HAP-1 (cell line): ENCODE data around the gene OSGIN1.
A peak's percentile ranks its signal among the peaks of the same experiment; 100 is the strongest.

Source experiments
- DNase-seq, 2 experiments: peaks; one replicate each; pipeline ENCODE4 v3.0.0-alpha.2; 2016 to 2020; ENCODE audit warnings: low spot score in 2 of 2
- H3K27me3 ChIP-seq: fragments of 250-450 bp; sonication (Bioruptor Pico); 2 replicates; pipeline ENCODE4 v1.5.1; 2020; ENCODE audit warnings: low read depth, mild to moderate bottlenecking, moderate library complexity
- H3K36me3 ChIP-seq: fragments of 250-450 bp; sonication (Bioruptor Pico); replicated peaks from 2 replicates; pipeline ENCODE4 v1.5.1; 2020; ENCODE audit warnings: mild to moderate bottlenecking
- H3K4me1 ChIP-seq: fragments of 250-450 bp; sonication (Bioruptor Pico); 2 replicates; pipeline ENCODE4 v1.5.1; 2020; ENCODE audit warnings: mild to moderate bottlenecking
- H3K4me3 ChIP-seq: fragments of 250-450 bp; sonication (Bioruptor Pico); 2 replicates; pipeline ENCODE4 v1.5.1; 2020; ENCODE audit warnings: mild to moderate bottlenecking, moderate library complexity
- H3K9me3 ChIP-seq: fragments of 250-450 bp; sonication (Bioruptor Pico); 2 replicates; pipeline ENCODE4 v1.5.1; 2020; ENCODE audit warnings: mild to moderate bottlenecking, moderate library complexity
- in situ Hi-C: fragments of 300-500 bp; cut with MboI; formaldehyde crosslinking; loops from 3 replicates; pipeline ENCODE4 v1.14.3; 2020; ENCODE audit warnings: low sequenced_read_pairs, inconsistent platforms, mixed read lengths

OSGIN1 gene

DNA sequence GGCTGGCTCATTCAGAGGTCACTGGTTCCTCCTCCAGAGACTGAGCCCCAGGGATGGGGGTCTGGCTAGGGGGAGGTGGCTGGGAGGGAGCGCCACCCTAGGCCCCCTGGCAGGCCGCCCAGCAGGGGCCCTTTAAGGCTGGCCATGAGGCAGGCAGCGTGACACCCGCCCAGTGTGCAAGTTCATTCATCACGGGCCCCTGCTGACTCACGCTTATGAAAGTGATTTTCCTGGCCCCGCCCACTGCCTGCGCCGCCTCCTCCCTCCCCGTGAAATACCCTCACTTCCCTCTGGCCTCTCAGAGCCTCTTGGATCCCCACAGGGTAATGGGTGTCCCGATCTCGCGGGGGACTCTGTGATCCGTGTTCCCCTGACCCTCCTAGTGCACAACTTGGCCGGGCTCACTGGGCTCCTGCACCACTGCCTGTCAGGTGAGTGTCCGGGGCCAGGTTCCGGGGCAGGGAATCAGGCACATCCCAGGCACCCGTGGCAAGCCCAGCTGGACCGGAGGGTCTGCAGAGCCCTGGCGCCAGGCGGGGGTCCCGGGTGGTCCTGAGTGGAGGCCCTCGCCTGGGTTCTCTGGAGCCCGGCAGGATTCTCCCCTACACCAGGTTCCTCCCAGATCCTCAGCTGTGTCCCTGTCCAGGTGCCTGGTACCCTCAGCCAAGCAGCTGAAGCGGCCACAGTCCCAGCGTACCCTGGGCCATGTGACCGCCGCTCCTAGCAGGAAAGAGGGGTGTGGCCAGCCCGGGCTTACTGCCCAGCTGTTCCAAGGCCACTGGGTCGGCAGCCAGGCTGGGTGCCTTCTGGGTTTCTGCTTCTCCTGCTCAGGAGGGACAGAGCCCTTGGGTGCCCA, at the start of gene OSGIN1:
Gene OSGIN1 (plus strand): TSS at position 301 of the 856 bp plus-strand sequence. CDS start 4,432 bp downstream, outside the sequence.
- in situ Hi-C loops, result no loop called here
- peak within 1 kb of the TSS; percentile 57 for H3K4me3 ChIP-seq
- peak; percentile 90 to 96 for DNase-seq
- no peaks in the 10 kb centered on the region for H3K27me3 ChIP-seq
- H3K9me3 ChIP-seq, result no peaks in the 10 kb centered on the region
- peaks cover 4% of the 10 kb centered on the region; the same call in 1 of the 2 replicates for H3K36me3 ChIP-seq
- H3K4me1 ChIP-seq, result peaks cover 18% of the 10 kb centered on the region

DNA sequence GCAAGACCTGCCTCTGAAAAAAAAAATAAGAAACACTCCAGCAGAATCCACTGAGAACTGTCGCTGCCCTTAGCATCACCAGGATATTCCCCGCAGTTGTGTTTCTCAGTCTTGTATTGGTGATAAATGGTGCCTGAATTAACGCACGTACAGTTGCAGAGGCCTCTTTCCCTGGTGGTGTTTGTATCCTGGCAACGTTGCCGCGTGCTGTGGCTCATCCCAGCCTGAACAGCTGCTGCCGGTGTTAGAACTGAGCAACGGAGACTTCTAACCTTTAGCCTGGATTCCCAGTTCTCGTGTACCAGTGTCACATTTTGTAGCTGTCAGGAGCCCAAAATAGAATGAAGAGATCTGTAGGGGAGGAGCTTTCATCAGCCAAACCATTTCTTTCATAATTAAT, 49.3 kb upstream of the OSGIN1 start:
- no peaks in the 10 kb centered on the region for H3K27me3 ChIP-seq
- peaks cover 29% of the 10 kb centered on the region for H3K4me1 ChIP-seq
- in situ Hi-C loops, result no loop called here
- H3K4me3 ChIP-seq, result no peak overlapping the region
- no peaks in the 10 kb centered on the region for H3K36me3 ChIP-seq
- no peak for DNase-seq
- no peaks in the 10 kb centered on the region for H3K9me3 ChIP-seq

- H3K36me3 ChIP-seq, result peaks cover 3% of the 10 kb centered on the region
Observed at GRCh38 chr16:83906683-83907082, 46.4 kb upstream of the OSGIN1 start.

GRCh38 chr16:83907111-83907510, 45.9 kb upstream of the OSGIN1 start:
- in situ Hi-C loops, result no loop called here
- Histone ChIP-seq H3K4me1 (peaks cover 30% of the 10 kb centered on the region), H3K9me3 (no peaks in the 10 kb centered on the region), H3K27me3 (no peaks in the 10 kb centered on the region), H3K4me3 (no peak overlapping the region), H3K36me3 (peaks cover 5% of the 10 kb centered on the region)
- DNase-seq, result no peak

More at GRCh38 chr16:83906683-83907082, 46.4 kb upstream of the OSGIN1 start:
- no peak overlapping the region for H3K4me3 ChIP-seq
- in situ Hi-C loops, result no loop called here
- H3K9me3 ChIP-seq, result no peaks in the 10 kb centered on the region
- no peak for DNase-seq
- no peaks in the 10 kb centered on the region for H3K27me3 ChIP-seq
- H3K4me1 ChIP-seq, result peaks cover 30% of the 10 kb centered on the region

GRCh38 chr16:83907631-83908250, 45.3 kb upstream of the OSGIN1 start:
- Histone ChIP-seq H3K9me3 (no peaks in the 10 kb centered on the region), H3K27me3 (no peaks in the 10 kb centered on the region), H3K36me3 (peaks cover 11% of the 10 kb centered on the region), H3K4me3 (no peak overlapping the region), H3K4me1 (peaks cover 30% of the 10 kb centered on the region)
- DNase-seq, result peak; percentile 78
- in situ Hi-C loops, result no loop called here

DNA sequence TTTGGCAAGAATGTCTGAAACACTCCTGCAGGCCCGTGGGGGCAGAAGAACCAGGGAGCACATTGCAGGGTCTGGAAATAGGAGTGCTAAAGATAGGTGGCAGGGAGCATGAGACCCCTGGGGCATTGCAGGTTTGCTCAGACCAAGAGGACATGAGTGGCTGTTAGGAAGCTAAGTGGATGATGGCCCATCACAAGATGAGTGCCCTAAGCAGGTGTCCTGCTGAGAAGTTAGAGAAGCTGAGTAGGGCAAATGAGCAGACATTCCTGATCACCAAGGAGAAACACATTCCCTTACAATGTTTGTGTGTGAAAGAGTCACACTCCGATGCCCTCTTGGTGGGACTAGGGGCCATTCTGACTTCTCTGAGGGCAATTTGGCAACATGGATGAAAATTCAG, 44.2 kb upstream of the OSGIN1 start:
- no peak for DNase-seq
- in situ Hi-C loops, result no loop called here
- Histone ChIP-seq H3K4me3 (no peak overlapping the region), H3K27me3 (no peaks in the 10 kb centered on the region), H3K36me3 (peaks cover 14% of the 10 kb centered on the region), H3K9me3 (no peaks in the 10 kb centered on the region), H3K4me1 (peaks cover 30% of the 10 kb centered on the region)

DNA sequence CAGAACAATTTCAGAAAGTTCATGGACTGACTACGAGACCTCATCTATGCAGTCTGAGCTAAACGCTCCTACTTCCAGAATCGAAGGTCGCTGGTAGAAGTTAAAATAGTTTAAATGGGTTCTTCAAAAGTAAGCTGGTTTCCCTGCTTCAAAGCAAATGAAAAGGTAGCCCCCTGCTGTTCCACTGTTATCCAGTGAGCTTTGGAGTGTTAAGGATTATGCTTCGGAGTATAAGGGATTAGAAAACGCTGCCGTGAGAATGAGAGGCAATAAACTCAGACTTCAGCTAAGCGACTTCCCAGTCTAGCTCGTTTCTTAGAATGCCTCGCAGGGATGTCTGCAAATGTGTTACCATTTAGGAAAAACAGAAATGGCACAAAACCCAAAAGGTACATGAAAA, 41.8 kb upstream of the OSGIN1 start:
- Histone ChIP-seq H3K4me3 (no peak overlapping the region), H3K4me1 (peaks cover 28% of the 10 kb centered on the region), H3K27me3 (no peaks in the 10 kb centered on the region), H3K9me3 (no peaks in the 10 kb centered on the region), H3K36me3 (peaks cover 22% of the 10 kb centered on the region)
- in situ Hi-C loops, result no loop called here
- DNase-seq, result peak; percentile 61 to 73

- no peaks in the 10 kb centered on the region for H3K27me3 ChIP-seq
- no peak overlapping the region for H3K4me3 ChIP-seq
- peaks cover 22% of the 10 kb centered on the region for H3K36me3 ChIP-seq
- in situ Hi-C loops, result no loop called here
- peaks cover 14% of the 10 kb centered on the region for H3K4me1 ChIP-seq
- no peak for DNase-seq
- no peaks in the 10 kb centered on the region for H3K9me3 ChIP-seq
Observed at GRCh38 chr16:83912519-83913244, 40.4 kb upstream of the OSGIN1 start.

DNA sequence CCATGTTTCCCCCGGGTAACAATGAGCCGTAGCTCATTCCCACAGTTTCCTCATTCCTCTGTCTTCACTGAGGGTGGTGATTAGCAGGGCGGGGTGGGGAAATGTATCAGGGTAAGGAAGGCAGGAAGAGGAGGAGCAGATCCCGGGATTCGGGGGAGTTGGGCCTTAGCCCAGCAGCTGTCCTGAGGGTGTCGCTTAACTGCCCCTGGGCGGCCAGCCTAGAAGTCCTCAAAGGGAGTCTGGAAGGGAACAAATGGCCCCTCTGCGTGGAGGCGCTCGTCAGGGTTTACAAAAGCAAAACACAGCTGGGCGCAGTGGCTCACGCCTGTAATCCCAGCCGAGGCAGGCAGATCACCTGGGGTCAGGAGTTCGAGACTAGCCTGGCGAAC, 39.8 kb upstream of the OSGIN1 start:
- H3K27me3 ChIP-seq, result no peaks in the 10 kb centered on the region
- H3K4me3 ChIP-seq, result no peak overlapping the region
- H3K4me1 ChIP-seq, result peaks cover 8% of the 10 kb centered on the region
- DNase-seq, result no peak
- no peaks in the 10 kb centered on the region for H3K9me3 ChIP-seq
- H3K36me3 ChIP-seq, result peaks cover 26% of the 10 kb centered on the region
- in situ Hi-C loops, result no loop called here

DNA sequence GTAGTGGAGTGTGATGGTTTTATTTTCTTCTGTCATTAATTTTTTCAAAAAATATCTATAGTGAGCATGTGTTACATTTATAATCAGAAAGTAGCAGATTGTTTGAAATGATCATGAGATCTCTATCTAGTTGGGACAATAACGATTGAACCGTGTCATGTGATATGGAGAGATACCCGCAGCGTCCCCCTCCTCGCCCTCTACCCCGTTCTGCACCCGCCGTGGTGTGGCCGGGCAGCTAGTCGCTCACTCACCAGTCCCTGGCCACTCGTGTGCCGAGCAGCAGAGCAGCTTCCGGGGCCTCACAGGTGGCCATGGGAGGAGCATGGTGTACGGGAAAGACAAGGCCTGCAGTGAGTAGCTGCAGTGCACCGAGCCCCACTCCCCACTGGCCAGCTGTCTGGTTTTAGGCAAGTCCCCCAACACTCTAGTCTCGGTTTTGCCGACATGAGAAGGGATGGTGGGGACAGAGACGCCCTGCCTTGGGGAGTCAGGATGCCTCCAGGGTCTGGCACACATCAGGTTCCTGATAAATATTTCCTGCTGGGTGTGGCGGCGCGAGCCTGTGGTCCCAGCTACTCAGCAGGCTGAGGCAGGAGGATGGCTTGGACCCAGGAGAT, 38.8 kb upstream of the OSGIN1 start:
- in situ Hi-C loops, result no loop called here
- Histone ChIP-seq H3K36me3 (peaks cover 26% of the 10 kb centered on the region), H3K4me3 (no peak overlapping the region), H3K9me3 (no peaks in the 10 kb centered on the region), H3K27me3 (no peaks in the 10 kb centered on the region), H3K4me1 (peaks cover 6% of the 10 kb centered on the region)
- no peak for DNase-seq

DNA sequence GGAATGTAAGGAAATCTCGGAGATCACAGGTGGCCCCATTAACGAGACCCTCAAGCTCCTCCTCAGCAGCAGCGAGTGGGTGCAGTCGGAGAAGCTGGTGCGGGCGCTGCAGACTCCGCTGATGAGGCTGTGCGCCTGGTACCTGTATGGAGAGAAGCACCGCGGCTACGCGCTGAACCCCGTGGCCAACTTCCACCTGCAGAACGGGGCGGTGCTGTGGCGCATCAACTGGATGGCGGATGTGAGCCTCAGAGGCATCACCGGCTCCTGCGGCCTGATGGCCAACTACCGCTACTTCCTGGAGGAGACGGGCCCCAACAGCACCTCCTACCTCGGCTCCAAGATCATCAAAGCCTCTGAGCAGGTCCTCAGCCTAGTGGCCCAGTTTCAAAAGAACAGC, 38.0 kb upstream of the OSGIN1 start:
- H3K4me1 ChIP-seq, result peaks cover 6% of the 10 kb centered on the region
- in situ Hi-C loops, result no loop called here
- H3K36me3 ChIP-seq, result peaks cover 26% of the 10 kb centered on the region
- no peaks in the 10 kb centered on the region for H3K9me3 ChIP-seq
- no peak for DNase-seq
- no peak overlapping the region for H3K4me3 ChIP-seq
- H3K27me3 ChIP-seq, result no peaks in the 10 kb centered on the region

GRCh38 chr16:83915491-83915890, 37.5 kb upstream of the OSGIN1 start:
- Histone ChIP-seq H3K36me3 (peaks cover 24% of the 10 kb centered on the region), H3K27me3 (no peaks in the 10 kb centered on the region), H3K9me3 (no peaks in the 10 kb centered on the region), H3K4me3 (no peak overlapping the region), H3K4me1 (peaks cover 6% of the 10 kb centered on the region)
- no peak for DNase-seq
- in situ Hi-C loops, result no loop called here

DNA sequence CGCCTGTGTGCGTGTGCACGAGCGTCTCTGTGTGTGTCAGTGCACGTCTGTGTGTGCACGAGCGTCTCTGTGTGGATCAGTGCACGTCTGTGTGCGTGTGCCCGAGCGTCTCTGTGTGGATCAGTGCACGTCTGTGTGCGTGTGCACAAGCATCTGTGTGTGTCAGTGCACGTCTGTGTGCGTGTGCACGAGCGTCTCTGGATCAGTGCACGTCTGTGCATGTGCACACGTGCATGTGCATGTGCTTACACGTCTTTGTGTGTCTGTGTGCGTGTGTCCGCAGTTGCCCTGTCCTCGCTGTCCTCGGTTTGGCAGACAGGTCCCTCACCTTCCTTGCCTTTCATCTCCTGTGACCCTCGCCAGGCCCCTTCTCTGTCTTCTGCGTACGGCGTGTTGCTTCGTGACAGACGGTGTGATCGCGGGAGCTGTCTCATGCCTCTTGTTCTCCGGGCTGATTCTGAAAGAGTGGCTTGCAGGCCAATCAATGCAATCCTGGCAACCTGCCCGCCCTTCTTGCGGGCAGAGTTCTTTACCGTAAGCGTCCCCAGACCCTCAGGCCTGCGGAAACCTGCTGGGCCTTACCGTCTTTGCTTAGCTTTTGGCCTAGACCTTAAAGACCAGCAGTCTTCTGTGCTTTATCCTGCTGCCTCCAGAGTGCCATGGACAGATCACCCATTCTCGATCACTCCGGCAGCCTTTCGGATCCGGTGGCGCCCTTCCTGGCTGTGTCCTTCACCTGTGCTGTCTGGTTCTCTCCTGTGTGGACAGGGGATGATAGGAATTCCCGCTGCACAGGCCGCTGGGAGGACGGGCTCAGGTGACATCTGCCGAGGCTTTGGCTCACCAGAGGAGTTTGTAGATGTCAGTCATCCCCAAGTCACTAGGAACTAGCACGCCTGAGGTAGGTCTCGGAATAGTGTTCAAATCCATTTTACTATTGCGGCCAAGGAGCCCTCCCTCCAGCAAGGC, 35.6 kb upstream of the OSGIN1 start:
- Histone ChIP-seq H3K4me3 (no peak overlapping the region), H3K4me1 (no peaks in the 10 kb centered on the region), H3K27me3 (no peaks in the 10 kb centered on the region), H3K9me3 (no peaks in the 10 kb centered on the region), H3K36me3 (peaks cover 18% of the 10 kb centered on the region)
- DNase-seq, result no peak
- in situ Hi-C loops, result no loop called here
